Tibial nerve (tissue), 4 donors: Measurements from ENCODE around the gene DLGAP1.

Experiments used
- EP300 ChIP-seq, 2 donors: sonication (generic); formaldehyde crosslinking; IDR thresholded peaks; one replicate each; pipeline ENCODE4 v1.6.1; 2017; ENCODE audit warnings: antibody characterized with exemption in 2 of 2, mild to moderate bottlenecking in 1 of 2
- POLR2A ChIP-seq, 2 donors: fragments of 450-650 bp; IDR thresholded peaks; one replicate each; pipeline ENCODE4 v1.6.1; 2017; ENCODE audit warnings: antibody characterized with exemption in 2 of 2, mild to moderate bottlenecking in 2 of 2, moderate library complexity in 2 of 2
- TF ChIP-seq, protein P1 (sequence below), 5 experiments: fragments of 200-600 bp in 3 of 5; fragments of 450-650 bp in 2 of 5; sonication (generic) in 3 of 5; IDR thresholded peaks; one replicate each; pipeline ENCODE4 v1.5.1; 2016 to 2019; ENCODE audit warnings: antibody characterized with exemption in 5 of 5, mild to moderate bottlenecking in 3 of 5, moderate library complexity in 2 of 5

DNA sequence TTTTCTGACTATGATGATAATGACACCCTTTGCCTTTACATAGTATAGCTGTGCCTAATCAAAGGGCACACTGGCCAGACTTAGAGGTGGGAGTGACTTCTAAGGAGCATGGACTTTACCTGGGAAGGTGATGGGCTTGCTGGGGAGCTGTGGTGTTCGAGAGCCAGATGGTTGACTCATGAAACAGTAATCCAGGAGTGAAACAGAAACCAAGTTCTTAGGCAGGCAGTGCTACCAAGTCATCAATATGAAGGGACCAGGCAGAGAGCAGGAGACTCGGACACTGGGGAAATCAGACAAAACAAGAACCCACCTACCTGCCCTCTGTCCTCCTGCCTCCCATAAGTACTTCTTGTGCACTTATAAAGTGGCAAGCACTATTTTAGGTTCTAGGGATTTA lies 430.4 kb downstream of the DLGAP1 start:
- TF ChIP-seq, protein P1, sequence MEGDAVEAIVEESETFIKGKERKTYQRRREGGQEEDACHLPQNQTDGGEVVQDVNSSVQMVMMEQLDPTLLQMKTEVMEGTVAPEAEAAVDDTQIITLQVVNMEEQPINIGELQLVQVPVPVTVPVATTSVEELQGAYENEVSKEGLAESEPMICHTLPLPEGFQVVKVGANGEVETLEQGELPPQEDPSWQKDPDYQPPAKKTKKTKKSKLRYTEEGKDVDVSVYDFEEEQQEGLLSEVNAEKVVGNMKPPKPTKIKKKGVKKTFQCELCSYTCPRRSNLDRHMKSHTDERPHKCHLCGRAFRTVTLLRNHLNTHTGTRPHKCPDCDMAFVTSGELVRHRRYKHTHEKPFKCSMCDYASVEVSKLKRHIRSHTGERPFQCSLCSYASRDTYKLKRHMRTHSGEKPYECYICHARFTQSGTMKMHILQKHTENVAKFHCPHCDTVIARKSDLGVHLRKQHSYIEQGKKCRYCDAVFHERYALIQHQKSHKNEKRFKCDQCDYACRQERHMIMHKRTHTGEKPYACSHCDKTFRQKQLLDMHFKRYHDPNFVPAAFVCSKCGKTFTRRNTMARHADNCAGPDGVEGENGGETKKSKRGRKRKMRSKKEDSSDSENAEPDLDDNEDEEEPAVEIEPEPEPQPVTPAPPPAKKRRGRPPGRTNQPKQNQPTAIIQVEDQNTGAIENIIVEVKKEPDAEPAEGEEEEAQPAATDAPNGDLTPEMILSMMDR (IDR thresholded peaks at IDR 0.05): no peak
- no peak for TF ChIP-seq EP300 (IDR thresholded peaks at IDR 0.05)
- TF ChIP-seq POLR2A (IDR thresholded peaks at IDR 0.05): no peak
